ENCODE measurements around the gene KDM5C. TPM values are rescaled to one million over a fixed set of nuclear protein-coding genes. Genes with fewer than 3 reads are reported as not detected.
A peak's percentile ranks its signal among the peaks of the same experiment; 100 is the strongest.

Gene KDM5C
- 10 to 100 TPM in 11 of 12 donors, not detected in 1; 32.1 to 63.2 (median 41.4) TPM for polyA plus RNA-seq (ENCODE audit: insufficient read length in 12 of 12)
- long read RNA-seq, donor 1, full-length matches to known transcripts: 2 of 69 reads
- long read RNA-seq, donor 1, partial matches to known transcripts: 67 of 69 reads
- long read RNA-seq, donor 1, other reads (novel, unspliced or antisense): 0 of 69 reads
- long read RNA-seq, donor 2, full-length matches to known transcripts: 3 of 3 reads
- long read RNA-seq, donor 2, partial matches to known transcripts: 0 of 3 reads
- long read RNA-seq, donor 2, other reads (novel, unspliced or antisense): 0 of 3 reads
- long read RNA-seq, donor 3: 0 reads
- long read RNA-seq, donor 4: 0 reads
- long read RNA-seq, donor 5, full-length matches to known transcripts: 2 of 25 reads
- long read RNA-seq, donor 5, partial matches to known transcripts: 23 of 25 reads
- long read RNA-seq, donor 5, other reads (novel, unspliced or antisense): 0 of 25 reads
- long read RNA-seq, donor 6, full-length matches to known transcripts: 2 of 2 reads
- long read RNA-seq, donor 6, partial matches to known transcripts: 0 of 2 reads
- long read RNA-seq, donor 6, other reads (novel, unspliced or antisense): 0 of 2 reads
- long read RNA-seq, donor 7, partial matches to known transcripts: 5 of 6 reads
- long read RNA-seq, donor 7, other reads (novel, unspliced or antisense): 0 of 6 reads
- long read RNA-seq, donor 8, full-length matches to known transcripts: 1 of 1 reads
- long read RNA-seq, donor 8, partial matches to known transcripts: 0 of 1 reads
- long read RNA-seq, donor 8, other reads (novel, unspliced or antisense): 0 of 1 reads
- long read RNA-seq, donor 9: 0 reads
- long read RNA-seq, donor 10, full-length matches to known transcripts: 2 of 2 reads
- long read RNA-seq, donor 10, partial matches to known transcripts: 0 of 2 reads
- long read RNA-seq, donor 10, other reads (novel, unspliced or antisense): 0 of 2 reads
- long read RNA-seq, donor 11, full-length matches to known transcripts: 1 of 1 reads
- long read RNA-seq, donor 11, partial matches to known transcripts: 0 of 1 reads
- long read RNA-seq, donor 11, other reads (novel, unspliced or antisense): 0 of 1 reads

GRCh38 chrX:53224860-53225797, at the start of gene KDM5C:
Gene KDM5C, minus strand, starts transcription at chrX:53225207. Its CDS starts 318 bp downstream, at chrX:53224889.
- peak; percentile 95 for DNase-seq

GRCh38 chrX:53272808-53273337, 47.9 kb upstream of the KDM5C start:
- no peak for DNase-seq

- DNase-seq: no peak
These were observed 44.6 kb upstream of the KDM5C start for GRCh38 chrX:53269536-53270107.

- DNase-seq: no peak
These were observed 43.2 kb upstream of the KDM5C start for GRCh38 chrX:53268173-53268572.

GRCh38 chrX:53266914-53267313, 41.9 kb upstream of the KDM5C start:
- no peak for DNase-seq

- DNase-seq: no peak
These were observed 41.0 kb upstream of the KDM5C start for GRCh38 chrX:53265771-53266574.

- DNase-seq: no peak
These were observed 38.6 kb upstream of the KDM5C start for GRCh38 chrX:53263597-53264094.

GRCh38 chrX:53262918-53263394, 37.9 kb upstream of the KDM5C start:
- DNase-seq: no peak

- no peak for DNase-seq
These were observed 37.3 kb upstream of the KDM5C start for GRCh38 chrX:53262189-53262917.

GRCh38 chrX:53261355-53261972, 36.5 kb upstream of the KDM5C start:
- peak; percentile 22 for DNase-seq

- DNase-seq: no peak
These were observed 35.8 kb upstream of the KDM5C start for GRCh38 chrX:53260836-53261235.

GRCh38 chrX:53257670-53258423, 32.8 kb upstream of the KDM5C start:
- no peak for DNase-seq

- no peak for DNase-seq
These were observed 32.2 kb upstream of the KDM5C start for GRCh38 chrX:53257166-53257565.

GRCh38 chrX:53256446-53257041, 31.5 kb upstream of the KDM5C start:
- DNase-seq: no peak

- no peak for DNase-seq
These were observed 30.8 kb upstream of the KDM5C start for GRCh38 chrX:53255738-53256191.

GRCh38 chrX:53254570-53255461, 29.8 kb upstream of the KDM5C start:
- no peak for DNase-seq

Data from muscle of arm (tissue), 14 donors.